Measurements from ENCODE around the gene CD2BP2.

CD2BP2 gene

GRCh38 chr16:30351586-30352419 is 3.3 kb downstream of the CD2BP2 start:
- DNase-seq (ENCODE audit: low read depth): peak; percentile 97
- no peak overlapping the region for H3K4me3 ChIP-seq (ENCODE audit: control insufficient read depth, low read depth, low read length)
- no peak for TF ChIP-seq CTCF (conservative IDR thresholded peaks at IDR 0.05; ENCODE audit: control insufficient read depth, insufficient read depth, low read depth, low read length)

- no peak overlapping the region for H3K4me3 ChIP-seq (ENCODE audit: control insufficient read depth, low read depth, low read length)
- DNase-seq (ENCODE audit: low read depth): no peak
- TF ChIP-seq CTCF (conservative IDR thresholded peaks at IDR 0.05; ENCODE audit: control insufficient read depth, insufficient read depth, low read depth, low read length): no peak
Observed at GRCh38 chr16:30351001-30351441, 4.1 kb downstream of the CD2BP2 start.

GRCh38 chr16:30350134-30350871 is 4.8 kb downstream of the CD2BP2 start:
- peak; percentile 24 for DNase-seq (ENCODE audit: low read depth)
- TF ChIP-seq CTCF (conservative IDR thresholded peaks at IDR 0.05; ENCODE audit: control insufficient read depth, insufficient read depth, low read depth, low read length): no peak
- no peak overlapping the region for H3K4me3 ChIP-seq (ENCODE audit: control insufficient read depth, low read depth, low read length)

GRCh38 chr16:30349675-30350074 is 5.4 kb downstream of the CD2BP2 start:
- no peak overlapping the region for H3K4me3 ChIP-seq (ENCODE audit: control insufficient read depth, low read depth, low read length)
- TF ChIP-seq CTCF (conservative IDR thresholded peaks at IDR 0.05; ENCODE audit: control insufficient read depth, insufficient read depth, low read depth, low read length): no peak
- DNase-seq (ENCODE audit: low read depth): no peak

- no peak overlapping the region for H3K4me3 ChIP-seq (ENCODE audit: control insufficient read depth, low read depth, low read length)
- TF ChIP-seq CTCF (conservative IDR thresholded peaks at IDR 0.05; ENCODE audit: control insufficient read depth, insufficient read depth, low read depth, low read length): no peak
- no peak for DNase-seq (ENCODE audit: low read depth)
Observed at GRCh38 chr16:30348929-30349328, 6.2 kb downstream of the CD2BP2 start.

GRCh38 chr16:30348113-30348512 is 7.0 kb downstream of the CD2BP2 start:
- DNase-seq (ENCODE audit: low read depth): no peak
- no peak for TF ChIP-seq CTCF (conservative IDR thresholded peaks at IDR 0.05; ENCODE audit: control insufficient read depth, insufficient read depth, low read depth, low read length)

More at GRCh38 chr16:30348113-30348512, 7.0 kb downstream of the CD2BP2 start:
- no peak overlapping the region for H3K4me3 ChIP-seq (ENCODE audit: control insufficient read depth, low read depth, low read length)
